HEK293T (cell line): Measurements from ENCODE around the gene BLOC1S5.

Experiments
- CTBP1 ChIP-seq: fragments of 450-650 bp; IDR thresholded peaks from 2 replicates; pipeline ENCODE4 v1.6.1; 2016; ENCODE audit warnings: borderline replicate concordance
- FOXA1 ChIP-seq: fragments of 450-650 bp; IDR thresholded peaks from 2 replicates; pipeline ENCODE4 v1.6.1; 2016; ENCODE audit warnings: mild to moderate bottlenecking
- FOXK2 ChIP-seq: fragments of 450-650 bp; IDR thresholded peaks from 2 replicates; pipeline ENCODE4 v1.6.1; 2016; ENCODE audit warnings: mild to moderate bottlenecking
- PKNOX1 ChIP-seq: fragments of 450-650 bp; IDR thresholded peaks from 2 replicates; pipeline ENCODE4 v1.6.1; 2016
- SP1 ChIP-seq: fragments of 450-650 bp; IDR thresholded peaks from 2 replicates; pipeline ENCODE4 v1.6.1; 2017
- SUZ12 ChIP-seq: fragments of 450-650 bp; IDR thresholded peaks from 2 replicates; pipeline ENCODE4 v1.6.1; 2016; ENCODE audit warnings: mild to moderate bottlenecking

GRCh38 chr6:8030920-8031319, 33.3 kb downstream of the BLOC1S5 start:
- no peak for TF ChIP-seq FOXK2
- TF ChIP-seq SP1: no peak
- TF ChIP-seq CTBP1: no peak
- TF ChIP-seq FOXA1: no peak
- TF ChIP-seq SUZ12: no peak
- TF ChIP-seq PKNOX1: no peak
